HG03520 (cell line): ENCODE results near the gene MAPKAPK2.
"Not testable (repeated sequence)": the region's sequence is repeated elsewhere in the genome, so short reads cannot be mapped to it uniquely, and the experiment has no call there.

Experiments used
- ATAC-seq: cut with Tn5 transposase; IDR thresholded peaks from one replicate; pipeline ENCODE4 v1.9.1; 2021; ENCODE audit warnings: mild to moderate bottlenecking, moderate library complexity; ENCODE audit not compliant: unreplicated experiment

Gene MAPKAPK2

GRCh38 chr1:206684478-206685333, at the start of gene MAPKAPK2:
MAPKAPK2 (plus strand) TSS chr1:206684905; CDS start chr1:206685230, 325 bp downstream.
- peak; percentile 36 for ATAC-seq

GRCh38 chr1:206635080-206635977, 49.4 kb upstream of the MAPKAPK2 start, which contains the start of gene DYRK3:
DYRK3 (plus strand) TSS chr1:206635536; CDS start chr1:206635704, 168 bp downstream.
- peak; percentile 85 for ATAC-seq

GRCh38 chr1:206635978-206636345, 48.7 kb upstream of the MAPKAPK2 start:
- ATAC-seq: no peak

GRCh38 chr1:206636671-206637070, 48.0 kb upstream of the MAPKAPK2 start:
- ATAC-seq: no peak

GRCh38 chr1:206637605-206638004, 47.1 kb upstream of the MAPKAPK2 start:
- ATAC-seq: no peak

GRCh38 chr1:206642074-206642473, 42.6 kb upstream of the MAPKAPK2 start:
- not testable (repeated sequence) for ATAC-seq

- no peak for ATAC-seq
Observed at GRCh38 chr1:206643118-206643698, 41.5 kb upstream of the MAPKAPK2 start.

GRCh38 chr1:206646504-206646903, 38.2 kb upstream of the MAPKAPK2 start:
- ATAC-seq: no peak

GRCh38 chr1:206647224-206647623, 37.5 kb upstream of the MAPKAPK2 start:
- ATAC-seq: no peak

GRCh38 chr1:206649261-206649921, 35.3 kb upstream of the MAPKAPK2 start:
- ATAC-seq: no peak

GRCh38 chr1:206651014-206651413, 33.7 kb upstream of the MAPKAPK2 start:
- no peak for ATAC-seq

GRCh38 chr1:206651958-206652890, 32.5 kb upstream of the MAPKAPK2 start:
- ATAC-seq: no peak

GRCh38 chr1:206653715-206654459, 30.8 kb upstream of the MAPKAPK2 start:
- no peak for ATAC-seq

GRCh38 chr1:206654828-206655227, 29.9 kb upstream of the MAPKAPK2 start:
- no peak for ATAC-seq

GRCh38 chr1:206655471-206655882, 29.2 kb upstream of the MAPKAPK2 start:
- no peak for ATAC-seq

GRCh38 chr1:206656936-206657335, 27.8 kb upstream of the MAPKAPK2 start:
- ATAC-seq: no peak

- no peak for ATAC-seq
Observed at GRCh38 chr1:206657751-206658150, 27.0 kb upstream of the MAPKAPK2 start.

GRCh38 chr1:206658264-206658980, 26.3 kb upstream of the MAPKAPK2 start:
- no peak for ATAC-seq
